Progenitor cell of endocrine pancreas (in vitro differentiated cells): ENCODE measurements around the gene CYREN. TPM values are rescaled to one million over a fixed set of nuclear protein-coding genes. Genes with fewer than 3 reads are reported as not detected.

ENCODE experiments used
- DNase-seq: peaks from one replicate; pipeline ENCODE4 v3.0.0; 2021; ENCODE audit warnings: low spot score; ENCODE audit not compliant: unreplicated experiment
- H3K27ac Mint-ChIP-seq: 2 replicates; pipeline ENCODE4 v1.8.0; 2021; ENCODE audit warnings: mild to moderate bottlenecking, moderate library complexity, mixed read lengths
- H3K27me3 Mint-ChIP-seq: 2 replicates; pipeline ENCODE4 v1.8.0; 2021; ENCODE audit warnings: mixed read lengths
- H3K36me3 Mint-ChIP-seq: 2 replicates; pipeline ENCODE4 v1.8.0; 2022; ENCODE audit warnings: mixed read lengths; ENCODE audit not compliant: insufficient read depth
- H3K4me1 Mint-ChIP-seq: 2 replicates; pipeline ENCODE4 v1.8.0; 2021; ENCODE audit warnings: low read depth, mixed read lengths
- H3K4me3 Mint-ChIP-seq: 2 replicates; pipeline ENCODE4 v1.8.0; 2021; ENCODE audit warnings: low read depth, mild to moderate bottlenecking, moderate library complexity, mixed read lengths
- H3K9me3 Mint-ChIP-seq: 2 replicates; pipeline ENCODE4 v1.8.0; 2021; ENCODE audit warnings: low read depth, mixed read lengths
- total RNA-seq: library from RNA; stranded (reverse); gene quantifications from 2 replicates; pipeline ENCODE4 v1.2.1, GENCODE V29; 2021
- TF ChIP-seq, protein P1 (sequence below): fragments of 200-600 bp; sonication (generic); IDR thresholded peaks from one replicate; pipeline ENCODE4 v1.5.0; 2021; ENCODE audit warnings: antibody characterized with exemption, mild to moderate bottlenecking; ENCODE audit not compliant: unreplicated experiment

The CYREN gene
- total RNA-seq, 1 donor from 2014 or later: 73.8 TPM

GRCh38 chr7:135185471-135186260, 15.2 kb upstream of the CYREN start:
- H3K36me3 Mint-ChIP-seq: peaks cover 46% of the 10 kb centered on the region
- H3K27me3 Mint-ChIP-seq: no peaks in the 10 kb centered on the region
- TF ChIP-seq, protein P1, sequence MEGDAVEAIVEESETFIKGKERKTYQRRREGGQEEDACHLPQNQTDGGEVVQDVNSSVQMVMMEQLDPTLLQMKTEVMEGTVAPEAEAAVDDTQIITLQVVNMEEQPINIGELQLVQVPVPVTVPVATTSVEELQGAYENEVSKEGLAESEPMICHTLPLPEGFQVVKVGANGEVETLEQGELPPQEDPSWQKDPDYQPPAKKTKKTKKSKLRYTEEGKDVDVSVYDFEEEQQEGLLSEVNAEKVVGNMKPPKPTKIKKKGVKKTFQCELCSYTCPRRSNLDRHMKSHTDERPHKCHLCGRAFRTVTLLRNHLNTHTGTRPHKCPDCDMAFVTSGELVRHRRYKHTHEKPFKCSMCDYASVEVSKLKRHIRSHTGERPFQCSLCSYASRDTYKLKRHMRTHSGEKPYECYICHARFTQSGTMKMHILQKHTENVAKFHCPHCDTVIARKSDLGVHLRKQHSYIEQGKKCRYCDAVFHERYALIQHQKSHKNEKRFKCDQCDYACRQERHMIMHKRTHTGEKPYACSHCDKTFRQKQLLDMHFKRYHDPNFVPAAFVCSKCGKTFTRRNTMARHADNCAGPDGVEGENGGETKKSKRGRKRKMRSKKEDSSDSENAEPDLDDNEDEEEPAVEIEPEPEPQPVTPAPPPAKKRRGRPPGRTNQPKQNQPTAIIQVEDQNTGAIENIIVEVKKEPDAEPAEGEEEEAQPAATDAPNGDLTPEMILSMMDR: no peak
- H3K27ac Mint-ChIP-seq: no peak overlapping the region
- DNase-seq: no peak
- H3K9me3 Mint-ChIP-seq: peaks cover 22% of the 10 kb centered on the region
- no peak overlapping the region for H3K4me3 Mint-ChIP-seq
- no peaks in the 10 kb centered on the region for H3K4me1 Mint-ChIP-seq

DNA sequence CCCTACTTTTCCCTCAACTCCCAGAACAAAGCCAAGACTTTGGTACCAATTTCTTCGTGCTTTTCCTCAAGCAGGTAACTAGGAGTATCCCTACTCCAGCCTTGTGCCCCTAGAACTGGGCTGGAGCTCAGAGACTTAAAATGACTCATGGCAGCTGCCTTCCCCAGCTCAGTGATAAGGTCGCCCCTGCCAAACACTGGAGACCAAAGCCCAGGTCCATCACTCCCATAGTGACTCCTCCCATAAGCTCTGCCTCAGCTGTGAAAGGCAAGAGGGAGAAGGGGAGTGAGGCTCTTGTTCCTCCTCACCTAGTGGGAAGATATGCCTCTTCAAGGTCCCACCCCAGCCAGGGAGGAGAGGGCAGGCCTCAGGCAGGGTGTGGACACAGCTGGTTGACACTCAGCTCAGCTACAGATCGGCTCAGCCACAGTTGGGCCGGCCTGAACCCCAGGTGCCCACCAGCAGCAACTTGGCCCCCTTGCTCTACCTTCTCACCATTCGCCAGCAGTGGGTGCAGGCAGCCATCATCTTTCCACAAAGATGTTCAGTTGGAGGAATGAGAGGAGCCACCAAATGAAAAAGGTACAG, 13.8 kb upstream of the CYREN start:
- peaks cover 46% of the 10 kb centered on the region for H3K36me3 Mint-ChIP-seq
- peaks cover 27% of the 10 kb centered on the region for H3K9me3 Mint-ChIP-seq
- TF ChIP-seq, protein P1: no peak
- no peak overlapping the region for H3K4me3 Mint-ChIP-seq
- no peak overlapping the region for H3K27ac Mint-ChIP-seq
- no peaks in the 10 kb centered on the region for H3K27me3 Mint-ChIP-seq
- H3K4me1 Mint-ChIP-seq: peaks cover 2% of the 10 kb centered on the region
- DNase-seq: no peak

DNA sequence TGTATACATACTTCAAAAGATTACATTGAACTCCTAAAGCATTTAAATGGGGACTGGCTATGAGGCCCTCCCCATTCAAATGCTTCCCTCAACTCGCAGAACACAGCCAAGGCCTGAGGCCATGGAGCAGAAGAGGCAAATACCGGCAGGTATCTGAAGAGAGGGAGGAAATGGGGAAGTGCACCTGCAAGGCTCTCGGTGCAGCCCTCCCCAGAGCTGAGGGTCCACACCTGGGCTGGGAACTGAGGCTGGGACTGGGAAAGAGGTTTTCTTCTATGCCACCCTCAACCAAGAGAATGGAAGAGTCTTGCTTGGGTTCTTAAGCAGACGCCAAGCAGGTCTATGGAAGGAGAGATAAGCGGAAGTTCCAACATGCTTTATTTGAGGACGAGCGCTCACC, 13.0 kb upstream of the CYREN start:
- DNase-seq: no peak
- H3K9me3 Mint-ChIP-seq: peaks cover 32% of the 10 kb centered on the region
- peaks cover 4% of the 10 kb centered on the region for H3K4me1 Mint-ChIP-seq
- H3K36me3 Mint-ChIP-seq: peaks cover 51% of the 10 kb centered on the region
- H3K4me3 Mint-ChIP-seq: no peak overlapping the region
- TF ChIP-seq, protein P1: no peak
- no peak overlapping the region for H3K27ac Mint-ChIP-seq
- no peaks in the 10 kb centered on the region for H3K27me3 Mint-ChIP-seq

GRCh38 chr7:135181929-135182678, 11.6 kb upstream of the CYREN start:
- peaks cover 49% of the 10 kb centered on the region for H3K36me3 Mint-ChIP-seq
- H3K9me3 Mint-ChIP-seq: peaks cover 32% of the 10 kb centered on the region
- no peaks in the 10 kb centered on the region for H3K27me3 Mint-ChIP-seq
- no peak for DNase-seq
- H3K27ac Mint-ChIP-seq: no peak overlapping the region
- H3K4me1 Mint-ChIP-seq: peaks cover 4% of the 10 kb centered on the region
- TF ChIP-seq, protein P1: no peak
- no peak overlapping the region for H3K4me3 Mint-ChIP-seq

- H3K27ac Mint-ChIP-seq: no peak overlapping the region
- peaks cover 49% of the 10 kb centered on the region for H3K36me3 Mint-ChIP-seq
- no peak for DNase-seq
- no peaks in the 10 kb centered on the region for H3K27me3 Mint-ChIP-seq
- peaks cover 32% of the 10 kb centered on the region for H3K9me3 Mint-ChIP-seq
- no peak overlapping the region for H3K4me3 Mint-ChIP-seq
- TF ChIP-seq, protein P1: no peak
- peaks cover 4% of the 10 kb centered on the region for H3K4me1 Mint-ChIP-seq
Observed at GRCh38 chr7:135181261-135181928, 10.9 kb upstream of the CYREN start.
